KOPT-K1 (cell line): ENCODE measurements around the gene AMPD3.
A peak's percentile ranks its signal among the peaks of the same experiment; 100 is the strongest.

Source experiments
- H3K27ac ChIP-seq: fragments of 200-600 bp; sonication (generic); 2 replicates; pipeline ENCODE4 v1.5.1; 2016; ENCODE audit warnings: antibody characterized with exemption, mild to moderate bottlenecking, low read depth, low read length; ENCODE audit not compliant: poor library complexity, severe bottlenecking
- H3K36me3 ChIP-seq: fragments of 200-600 bp; sonication (generic); 2 replicates; pipeline ENCODE4 v1.5.1; 2017; ENCODE audit warnings: antibody characterized with exemption, mild to moderate bottlenecking, low read length, moderate library complexity; ENCODE audit not compliant: insufficient read depth
- H3K9me3 ChIP-seq: fragments of 200-600 bp; sonication (generic); 2 replicates; pipeline ENCODE4 v1.5.1; 2017; ENCODE audit warnings: antibody characterized with exemption, low read length, mild to moderate bottlenecking; ENCODE audit not compliant: insufficient read depth, poor library complexity, severe bottlenecking

Gene AMPD3

GRCh38 chr11:10515418-10515817 lies 60.4 kb downstream of the AMPD3 start:
- Histone ChIP-seq H3K36me3 (peaks cover 39% of the 10 kb centered on the region), H3K27ac (no peak overlapping the region), H3K9me3 (no peaks in the 10 kb centered on the region)

GRCh38 chr11:10518123-10518522 lies 63.1 kb downstream of the AMPD3 start:
- Histone ChIP-seq H3K36me3 (peaks cover 53% of the 10 kb centered on the region), H3K9me3 (no peaks in the 10 kb centered on the region), H3K27ac (no peak overlapping the region)

GRCh38 chr11:10518891-10519290 lies 63.8 kb downstream of the AMPD3 start:
- peaks cover 58% of the 10 kb centered on the region for H3K36me3 ChIP-seq
- H3K9me3 ChIP-seq = no peaks in the 10 kb centered on the region
- H3K27ac ChIP-seq = no peak overlapping the region

- Histone ChIP-seq H3K27ac (no peak overlapping the region), H3K36me3 (peaks cover 63% of the 10 kb centered on the region), H3K9me3 (no peaks in the 10 kb centered on the region)
Observed at GRCh38 chr11:10519630-10520029, 64.6 kb downstream of the AMPD3 start.

GRCh38 chr11:10520562-10520961 lies 65.5 kb downstream of the AMPD3 start:
- Histone ChIP-seq H3K27ac (no peak overlapping the region), H3K36me3 (peaks cover 60% of the 10 kb centered on the region), H3K9me3 (no peaks in the 10 kb centered on the region)

- no peak overlapping the region for H3K27ac ChIP-seq
- H3K9me3 ChIP-seq = no peaks in the 10 kb centered on the region
- peaks cover 64% of the 10 kb centered on the region for H3K36me3 ChIP-seq
Observed at GRCh38 chr11:10522276-10522675, 67.2 kb downstream of the AMPD3 start.

GRCh38 chr11:10522921-10523320 lies 67.9 kb downstream of the AMPD3 start:
- H3K27ac ChIP-seq = peak overlapping the region; percentile 16
- H3K9me3 ChIP-seq = no peaks in the 10 kb centered on the region
- peaks cover 68% of the 10 kb centered on the region for H3K36me3 ChIP-seq

- Histone ChIP-seq H3K27ac (no peak overlapping the region), H3K9me3 (no peaks in the 10 kb centered on the region), H3K36me3 (peaks cover 74% of the 10 kb centered on the region)
Observed at GRCh38 chr11:10524471-10524870, 69.4 kb downstream of the AMPD3 start.

GRCh38 chr11:10526974-10527918 lies 72.2 kb downstream of the AMPD3 start:
- H3K36me3 ChIP-seq = peaks cover 62% of the 10 kb centered on the region
- no peaks in the 10 kb centered on the region for H3K9me3 ChIP-seq
- H3K27ac ChIP-seq = no peak overlapping the region

GRCh38 chr11:10528121-10528520 lies 73.1 kb downstream of the AMPD3 start:
- Histone ChIP-seq H3K36me3 (peaks cover 68% of the 10 kb centered on the region), H3K9me3 (no peaks in the 10 kb centered on the region), H3K27ac (no peak overlapping the region)

GRCh38 chr11:10529279-10529678 lies 74.2 kb downstream of the AMPD3 start:
- Histone ChIP-seq H3K36me3 (peaks cover 63% of the 10 kb centered on the region), H3K27ac (no peak overlapping the region), H3K9me3 (no peaks in the 10 kb centered on the region)

GRCh38 chr11:10532526-10532925 lies 77.5 kb downstream of the AMPD3 start:
- peaks cover 39% of the 10 kb centered on the region for H3K36me3 ChIP-seq
- no peaks in the 10 kb centered on the region for H3K9me3 ChIP-seq
- H3K27ac ChIP-seq = no peak overlapping the region

- H3K9me3 ChIP-seq = no peaks in the 10 kb centered on the region
- H3K27ac ChIP-seq = no peak overlapping the region
- peaks cover 34% of the 10 kb centered on the region for H3K36me3 ChIP-seq
Observed at GRCh38 chr11:10533323-10533722, 78.3 kb downstream of the AMPD3 start.

GRCh38 chr11:10534316-10534715 lies 79.3 kb downstream of the AMPD3 start:
- Histone ChIP-seq H3K27ac (no peak overlapping the region), H3K9me3 (no peaks in the 10 kb centered on the region), H3K36me3 (peaks cover 24% of the 10 kb centered on the region)

GRCh38 chr11:10537600-10537999 lies 82.5 kb downstream of the AMPD3 start:
- Histone ChIP-seq H3K9me3 (no peaks in the 10 kb centered on the region), H3K36me3 (peaks cover 9% of the 10 kb centered on the region), H3K27ac (no peak overlapping the region)

GRCh38 chr11:10538924-10539323 lies 83.9 kb downstream of the AMPD3 start:
- peaks cover 7% of the 10 kb centered on the region for H3K9me3 ChIP-seq
- H3K36me3 ChIP-seq = no peaks in the 10 kb centered on the region
- H3K27ac ChIP-seq = no peak overlapping the region
